GM23338 (cell line): ENCODE results near the gene ARFIP2. TPM values are rescaled to one million over a fixed set of nuclear protein-coding genes. Genes with fewer than 3 reads are reported as not detected.

Experiments
- ATAC-seq: fragments of 200-7000 bp; cut with Tn5 transposase; 3 replicates; pipeline ENCODE4 v1.9.1; 2020
- DNase-seq: peaks from one replicate; pipeline ENCODE4 v3.0.0-alpha.2; 2015; ENCODE audit warnings: low spot score
- H2AFZ ChIP-seq: fragments of 200-600 bp; sonication (generic); 2 replicates; pipeline ENCODE4 v1.8.0; 2016; ENCODE audit warnings: antibody characterized with exemption, mild to moderate bottlenecking, moderate library complexity
- H3F3A ChIP-seq: fragments of 200-600 bp; sonication (generic); replicated peaks from 2 replicates; pipeline ENCODE4 v1.8.0; 2017; ENCODE audit warnings: antibody characterized with exemption, mixed run types, low read depth
- H3K27ac ChIP-seq: fragments of 200-600 bp; sonication (generic); 2 replicates; pipeline ENCODE4 v1.6.1; 2016; ENCODE audit warnings: low read depth
- H3K27me3 ChIP-seq: fragments of 200-600 bp; sonication (generic); 2 replicates; pipeline ENCODE4 v1.8.0; 2016; ENCODE audit warnings: mild to moderate bottlenecking, mixed run types, moderate library complexity; ENCODE audit not compliant: insufficient read depth
- H3K36me3 ChIP-seq: fragments of 200-600 bp; sonication (generic); 2 replicates; pipeline ENCODE4 v1.8.0; 2016; ENCODE audit warnings: mild to moderate bottlenecking; ENCODE audit not compliant: insufficient read depth
- H3K4me1 ChIP-seq: fragments of 200-600 bp; sonication (generic); 2 replicates; pipeline ENCODE4 v1.8.0; 2016; ENCODE audit warnings: mild to moderate bottlenecking, moderate library complexity; ENCODE audit not compliant: insufficient read depth
- H3K4me2 ChIP-seq: fragments of 200-600 bp; sonication (generic); 2 replicates; pipeline ENCODE4 v1.7.1; 2017; ENCODE audit warnings: mixed run types
- H3K4me3 ChIP-seq: fragments of 200-600 bp; sonication (generic); 2 replicates; pipeline ENCODE4 v1.6.1; 2016; ENCODE audit warnings: mixed run types
- H3K79me2 ChIP-seq: fragments of 200-600 bp; sonication (generic); replicated peaks from 2 replicates; pipeline ENCODE4 v1.8.0; 2017; ENCODE audit warnings: mild to moderate bottlenecking; ENCODE audit not compliant: insufficient read depth
- H3K9me2 ChIP-seq: fragments of 200-600 bp; sonication (generic); 2 replicates; pipeline ENCODE4 v1.8.0; 2017; ENCODE audit not compliant: insufficient read depth
- H4K20me1 ChIP-seq: fragments of 200-600 bp; sonication (generic); replicated peaks from 2 replicates; pipeline ENCODE4 v1.8.0; 2017; ENCODE audit warnings: mild to moderate bottlenecking; ENCODE audit not compliant: insufficient read depth
- H3K27ac Mint-ChIP-seq: 2 replicates; pipeline ENCODE4 v1.8.0; 2020; ENCODE audit warnings: inconsistent platforms, mild to moderate bottlenecking, moderate library complexity, mixed read lengths
- H3K27me3 Mint-ChIP-seq: 3 replicates; pipeline ENCODE4 v1.8.0; 2022; ENCODE audit warnings: low read depth, mild to moderate bottlenecking, moderate library complexity, mixed read lengths, inconsistent platforms; ENCODE audit not compliant: insufficient read depth, poor library complexity
- H3K36me3 Mint-ChIP-seq: 3 replicates; pipeline ENCODE4 v1.8.0; 2021; ENCODE audit warnings: low read depth, mild to moderate bottlenecking, inconsistent platforms, moderate library complexity, mixed read lengths
- H3K4me1 Mint-ChIP-seq: 3 replicates; pipeline ENCODE4 v1.8.0; 2020; ENCODE audit warnings: mild to moderate bottlenecking, inconsistent platforms, mixed read lengths
- H3K4me3 Mint-ChIP-seq: 3 replicates; pipeline ENCODE4 v1.8.0; 2021; ENCODE audit warnings: moderate library complexity, mild to moderate bottlenecking, inconsistent platforms, mixed read lengths
- H3K9me3 Mint-ChIP-seq: 3 replicates; pipeline ENCODE4 v1.8.0; 2020; ENCODE audit warnings: moderate library complexity, mild to moderate bottlenecking, inconsistent platforms, mixed read lengths
- CREB1 ChIP-seq: fragments of 250-450 bp; sonication (Bioruptor Pico); IDR thresholded peaks from 2 replicates; pipeline ENCODE4 v1.5.0; 2020; ENCODE audit warnings: low read depth, mild to moderate bottlenecking, moderate library complexity
- CTCF ChIP-seq, 2 experiments: fragments of 200-600 bp in 1 of 2; sonication (generic) in 1 of 2; conservative IDR thresholded peaks; 2 replicates each; pipeline versions ENCODE4 v1.5.1 to v1.6.1; 2016 to 2017; ENCODE audit warnings: antibody characterized with exemption in 2 of 2, low read depth in 2 of 2, mild to moderate bottlenecking in 2 of 2, moderate library complexity in 1 of 2
- EZH2phosphoT487 ChIP-seq: fragments of 200-600 bp; sonication (generic); IDR thresholded peaks from one replicate; pipeline ENCODE4 v1.8.1; 2018; ENCODE audit warnings: antibody characterized with exemption; ENCODE audit not compliant: unreplicated experiment
- JUNB ChIP-seq: IDR thresholded peaks from one replicate; pipeline ENCODE4 v1.6.1; 2016; ENCODE audit warnings: antibody characterized with exemption; ENCODE audit not compliant: unreplicated experiment
- NANOG ChIP-seq: IDR thresholded peaks from 2 replicates; pipeline ENCODE4 v1.6.1; 2016; ENCODE audit warnings: antibody characterized with exemption, borderline replicate concordance
- POLR2AphosphoS5 ChIP-seq: IDR thresholded peaks from 2 replicates; pipeline ENCODE4 v1.6.1; 2016; ENCODE audit warnings: antibody characterized with exemption, low read depth
- STAT1 ChIP-seq: IDR thresholded peaks from one replicate; pipeline ENCODE4 v1.6.1; 2016; ENCODE audit warnings: antibody characterized with exemption; ENCODE audit not compliant: unreplicated experiment
- ZNF331 ChIP-seq: fragments of 250-450 bp; sonication (Bioruptor Pico); IDR thresholded peaks from 2 replicates; pipeline ENCODE4 v1.5.0; 2020; ENCODE audit warnings: low read depth, mild to moderate bottlenecking, moderate library complexity
- ZNF462 ChIP-seq: fragments of 250-450 bp; sonication (Bioruptor Pico); IDR thresholded peaks from 2 replicates; pipeline ENCODE4 v1.5.0; 2020; ENCODE audit warnings: mild to moderate bottlenecking, moderate library complexity
- polyA plus RNA-seq: library from polyadenylated mRNA; unstranded; fragments of >200 nt; fragmentation: Nextera tagmentation; extraction: Ambion mirVana; gene quantifications from 2 replicates; pipeline ENCODE4 v1.2.1, GENCODE V29; 2016
- total RNA-seq: library from RNA; depleted of rRNA; stranded (reverse); fragments of >200 nt; shearing (Covaris generic); gene quantifications from 2 replicates; pipeline ENCODE4 v1.2.3, GENCODE V29; 2014
- TF ChIP-seq, protein P1 (sequence below): IDR thresholded peaks from one replicate; pipeline ENCODE4 v1.6.1; 2018; ENCODE audit warnings: antibody characterized with exemption; ENCODE audit not compliant: unreplicated experiment

The ARFIP2 gene
- total and polyA plus RNA-seq, 2 experiments from 2014 or later = 35.4 to 61.5 TPM

GRCh38 chr11:6502382-6502781, 21.3 kb upstream of the ARFIP2 start:
- no peaks in the 10 kb centered on the region for H3K9me2 ChIP-seq
- H3K4me1 ChIP-seq = no peaks in the 10 kb centered on the region
- no peak overlapping the region for H3K4me3 ChIP-seq
- H2AFZ ChIP-seq = no peak overlapping the region
- TF ChIP-seq STAT1 (no peak), ZNF462 (CRISPR knock-in tag) (no peak), EZH2phosphoT487 (no peak), CREB1 (CRISPR knock-in tag) (no peak), NANOG (no peak), JUNB (no peak), ZNF331 (CRISPR knock-in tag) (no peak), CTCF (conservative IDR thresholded peaks at IDR 0.05; ENCODE audit: low read depth in 2 of 2) (no peak), POLR2AphosphoS5 (no peak)
- TF ChIP-seq, protein P1, sequence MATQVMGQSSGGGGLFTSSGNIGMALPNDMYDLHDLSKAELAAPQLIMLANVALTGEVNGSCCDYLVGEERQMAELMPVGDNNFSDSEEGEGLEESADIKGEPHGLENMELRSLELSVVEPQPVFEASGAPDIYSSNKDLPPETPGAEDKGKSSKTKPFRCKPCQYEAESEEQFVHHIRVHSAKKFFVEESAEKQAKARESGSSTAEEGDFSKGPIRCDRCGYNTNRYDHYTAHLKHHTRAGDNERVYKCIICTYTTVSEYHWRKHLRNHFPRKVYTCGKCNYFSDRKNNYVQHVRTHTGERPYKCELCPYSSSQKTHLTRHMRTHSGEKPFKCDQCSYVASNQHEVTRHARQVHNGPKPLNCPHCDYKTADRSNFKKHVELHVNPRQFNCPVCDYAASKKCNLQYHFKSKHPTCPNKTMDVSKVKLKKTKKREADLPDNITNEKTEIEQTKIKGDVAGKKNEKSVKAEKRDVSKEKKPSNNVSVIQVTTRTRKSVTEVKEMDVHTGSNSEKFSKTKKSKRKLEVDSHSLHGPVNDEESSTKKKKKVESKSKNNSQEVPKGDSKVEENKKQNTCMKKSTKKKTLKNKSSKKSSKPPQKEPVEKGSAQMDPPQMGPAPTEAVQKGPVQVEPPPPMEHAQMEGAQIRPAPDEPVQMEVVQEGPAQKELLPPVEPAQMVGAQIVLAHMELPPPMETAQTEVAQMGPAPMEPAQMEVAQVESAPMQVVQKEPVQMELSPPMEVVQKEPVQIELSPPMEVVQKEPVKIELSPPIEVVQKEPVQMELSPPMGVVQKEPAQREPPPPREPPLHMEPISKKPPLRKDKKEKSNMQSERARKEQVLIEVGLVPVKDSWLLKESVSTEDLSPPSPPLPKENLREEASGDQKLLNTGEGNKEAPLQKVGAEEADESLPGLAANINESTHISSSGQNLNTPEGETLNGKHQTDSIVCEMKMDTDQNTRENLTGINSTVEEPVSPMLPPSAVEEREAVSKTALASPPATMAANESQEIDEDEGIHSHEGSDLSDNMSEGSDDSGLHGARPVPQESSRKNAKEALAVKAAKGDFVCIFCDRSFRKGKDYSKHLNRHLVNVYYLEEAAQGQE = no peak
- H3K27me3 ChIP-seq = no peaks in the 10 kb centered on the region
- Mint-ChIP-seq H3K9me3 (no peaks in the 10 kb centered on the region), H3K27ac (no peak overlapping the region), H3K27me3 (peaks cover 3% of the 10 kb centered on the region), H3K4me3 (no peak overlapping the region), H3K36me3 (no peaks in the 10 kb centered on the region; the same call in 2 of the 3 replicates), H3K4me1 (peaks cover 3% of the 10 kb centered on the region)
- H3F3A ChIP-seq = no peaks in the 10 kb centered on the region
- no peak overlapping the region for H3K4me2 ChIP-seq
- H3K79me2 ChIP-seq = no peaks in the 10 kb centered on the region
- no peak overlapping the region for H3K27ac ChIP-seq
- ATAC-seq (no peak), DNase-seq (no peak)
- no peaks in the 10 kb centered on the region for H4K20me1 ChIP-seq
- H3K36me3 ChIP-seq = no peaks in the 10 kb centered on the region; the same call in 1 of the 2 replicates
